Osteoblast (primary cell): Measurements from ENCODE around the gene SSTR3. TPM values are rescaled to one million over a fixed set of nuclear protein-coding genes. Genes with fewer than 3 reads are reported as not detected.

ENCODE experiments used
- DNase-seq: peaks from one replicate; pipeline ENCODE4 v3.0.0; 2011; ENCODE audit warnings: low spot score, mixed read lengths; ENCODE audit not compliant: insufficient read length; ENCODE audit errors: missing footprints
- H2AFZ ChIP-seq: 2 replicates; pipeline ENCODE4 v1.6.0; 2011; ENCODE audit warnings: mild to moderate bottlenecking, low read length
- H3K27ac ChIP-seq: 2 replicates; pipeline ENCODE4 v1.5.1; 2011; ENCODE audit warnings: mild to moderate bottlenecking, low read depth, low read length, moderate library complexity
- H3K27me3 ChIP-seq: 2 replicates; pipeline ENCODE4 v1.6.0; 2012; ENCODE audit warnings: mild to moderate bottlenecking, control low read depth, inconsistent platforms, low read length, moderate library complexity; ENCODE audit not compliant: insufficient read depth
- H3K36me3 ChIP-seq: 2 replicates; pipeline ENCODE4 v1.5.1; 2011; ENCODE audit warnings: mild to moderate bottlenecking, low read length, control low read depth, moderate library complexity; ENCODE audit not compliant: insufficient read depth
- H3K4me1 ChIP-seq: 2 replicates; pipeline ENCODE4 v1.5.1; 2011; ENCODE audit warnings: mild to moderate bottlenecking, low read length, control low read depth, moderate library complexity; ENCODE audit not compliant: insufficient read depth
- H3K4me2 ChIP-seq: 2 replicates; pipeline ENCODE4 v1.6.0; 2011; ENCODE audit warnings: mild to moderate bottlenecking, low read length; ENCODE audit not compliant: insufficient read depth
- H3K4me3 ChIP-seq: fragments of 200-600 bp; sonication (generic); 3 replicates; pipeline ENCODE4 v1.5.1; 2012; ENCODE audit warnings: mild to moderate bottlenecking, low read length, inconsistent platforms; ENCODE audit not compliant: insufficient read depth
- H3K79me2 ChIP-seq: 2 replicates; pipeline ENCODE4 v1.6.0; 2012; ENCODE audit warnings: mild to moderate bottlenecking, low read length, control low read depth, inconsistent platforms; ENCODE audit not compliant: insufficient read depth
- H3K9me3 ChIP-seq: 2 replicates; pipeline ENCODE4 v1.5.1; 2011; ENCODE audit warnings: low read depth, low read length, control low read depth
- H4K20me1 ChIP-seq: 2 replicates; pipeline ENCODE4 v1.6.0; 2012; ENCODE audit warnings: mild to moderate bottlenecking, low read length, control low read depth; ENCODE audit not compliant: insufficient read depth
- CTCF ChIP-seq: IDR thresholded peaks from 2 replicates; pipeline ENCODE4 v1.5.1; 2011; ENCODE audit warnings: mild to moderate bottlenecking, low read depth, low read length, moderate library complexity; ENCODE audit errors: extremely low read depth
- total RNA-seq: library from RNA; depleted of rRNA; stranded (reverse); fragments of >200 nt; gene quantifications from 2 replicates; pipeline ENCODE4 v1.2.3, GENCODE V29; 2012

Gene SSTR3
- total RNA-seq, 1 donor, result not detected

GRCh38 chr22:37165940-37166674 is 46.2 kb downstream of the SSTR3 start:
- H2AFZ ChIP-seq, result no peak overlapping the region
- TF ChIP-seq CTCF, result no peak
- no peaks in the 10 kb centered on the region for H3K4me1 ChIP-seq

GRCh38 chr22:37165066-37165465 is 47.2 kb downstream of the SSTR3 start:
- no peaks in the 10 kb centered on the region for H3K36me3 ChIP-seq
- H3K27me3 ChIP-seq, result peaks cover 13% of the 10 kb centered on the region
- no peak overlapping the region for H3K4me2 ChIP-seq
- no peak overlapping the region for H3K4me3 ChIP-seq
- no peaks in the 10 kb centered on the region for H4K20me1 ChIP-seq
- H3K9me3 ChIP-seq, result no peaks in the 10 kb centered on the region
- no peaks in the 10 kb centered on the region for H3K79me2 ChIP-seq
- H3K27ac ChIP-seq, result no peak overlapping the region
- H2AFZ ChIP-seq, result no peak overlapping the region
- H3K4me1 ChIP-seq, result no peaks in the 10 kb centered on the region
- TF ChIP-seq CTCF, result no peak
- DNase-seq, result peak; percentile 48

More at GRCh38 chr22:37165940-37166674, 46.2 kb downstream of the SSTR3 start:
- Histone ChIP-seq H3K27ac (no peak overlapping the region), H3K27me3 (peaks cover 13% of the 10 kb centered on the region), H3K36me3 (no peaks in the 10 kb centered on the region), H3K4me3 (no peak overlapping the region), H4K20me1 (no peaks in the 10 kb centered on the region), H3K9me3 (no peaks in the 10 kb centered on the region), H3K4me2 (no peak overlapping the region), H3K79me2 (no peaks in the 10 kb centered on the region)
- DNase-seq, result peak; percentile 51

DNA sequence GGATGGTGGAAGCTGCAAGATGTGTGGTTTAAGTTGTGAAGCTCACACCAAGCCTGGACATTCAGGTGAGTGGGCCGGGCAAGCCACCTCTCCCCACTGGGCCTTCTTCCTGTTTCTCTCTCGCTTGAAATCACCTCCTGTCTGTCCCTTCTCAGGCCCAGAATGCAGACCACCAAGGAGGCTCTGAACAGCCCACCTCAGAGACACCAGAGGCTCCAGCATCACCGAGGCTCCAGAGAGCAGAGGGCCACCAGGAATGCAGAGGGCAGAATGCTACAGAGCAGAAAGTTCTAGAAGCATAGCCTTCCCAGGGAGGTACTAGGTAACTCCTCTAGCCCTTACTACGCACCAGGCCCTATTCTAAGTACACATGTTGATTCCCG is 47.8 kb downstream of the SSTR3 start:
- Histone ChIP-seq H3K36me3 (no peaks in the 10 kb centered on the region), H3K27me3 (peaks cover 11% of the 10 kb centered on the region), H4K20me1 (no peaks in the 10 kb centered on the region), H3K9me3 (no peaks in the 10 kb centered on the region), H3K4me3 (no peak overlapping the region), H3K79me2 (no peaks in the 10 kb centered on the region), H3K4me2 (no peak overlapping the region), H3K27ac (no peak overlapping the region), H3K4me1 (no peaks in the 10 kb centered on the region), H2AFZ (no peak overlapping the region)
- DNase-seq, result peak; percentile 48
- TF ChIP-seq CTCF, result no peak

GRCh38 chr22:37163575-37164504 is 48.4 kb downstream of the SSTR3 start:
- H3K4me1 ChIP-seq, result no peaks in the 10 kb centered on the region
- H3K9me3 ChIP-seq, result no peaks in the 10 kb centered on the region
- no peaks in the 10 kb centered on the region for H3K36me3 ChIP-seq
- DNase-seq, result peak; percentile 79
- H3K27ac ChIP-seq, result no peak overlapping the region
- H3K79me2 ChIP-seq, result no peaks in the 10 kb centered on the region
- no peaks in the 10 kb centered on the region for H4K20me1 ChIP-seq
- no peak for TF ChIP-seq CTCF
- H3K4me2 ChIP-seq, result no peak overlapping the region
- H3K27me3 ChIP-seq, result peaks cover 12% of the 10 kb centered on the region
- H3K4me3 ChIP-seq, result no peak overlapping the region
- H2AFZ ChIP-seq, result no peak overlapping the region
